Kidney tubule cell (primary cell): ENCODE data around the gene LTF.
"Not testable (repeated sequence)": the region's sequence is repeated elsewhere in the genome, so short reads cannot be mapped to it uniquely, and the experiment has no call there.

ENCODE experiments used
- DNase-seq: peaks from one replicate; pipeline ENCODE4 v3.0.0-alpha.2; 2018; ENCODE audit warnings: low spot score

The LTF gene

GRCh38 chr3:46464326-46465195 lies at the start of gene LTF:
TSS of gene LTF (minus strand) at chr3:46464905. CDS start at chr3:46464867, 38 bp downstream.
- no peak for DNase-seq

DNA sequence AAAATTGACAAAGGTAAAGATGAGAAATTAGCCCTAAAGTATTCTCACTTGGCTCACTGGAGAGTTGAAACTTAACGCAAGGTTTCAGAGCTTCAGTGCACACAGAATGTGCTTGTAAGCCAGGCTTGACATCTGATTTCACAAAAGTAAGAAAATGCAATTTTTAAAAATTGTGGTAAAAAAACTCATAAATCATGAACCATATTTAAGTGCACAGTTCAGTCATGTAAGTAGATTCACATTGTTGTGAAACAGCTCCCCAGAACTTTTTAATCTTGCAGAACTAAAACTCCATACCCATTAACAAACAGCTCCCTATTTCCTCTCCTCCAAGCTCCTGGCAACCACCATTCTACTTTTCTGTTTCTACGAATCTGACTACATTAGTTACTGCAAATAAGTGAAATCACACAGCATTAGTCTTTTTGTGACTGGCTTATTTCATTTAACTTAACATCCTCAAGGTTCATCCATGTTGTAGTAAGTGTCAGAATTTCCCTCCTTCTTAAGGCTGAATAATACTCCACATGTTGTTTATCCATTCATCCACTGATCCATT lies 47.6 kb upstream of the LTF start:
- no peak for DNase-seq

GRCh38 chr3:46509661-46510187 lies 45.0 kb upstream of the LTF start:
- no peak for DNase-seq

DNA sequence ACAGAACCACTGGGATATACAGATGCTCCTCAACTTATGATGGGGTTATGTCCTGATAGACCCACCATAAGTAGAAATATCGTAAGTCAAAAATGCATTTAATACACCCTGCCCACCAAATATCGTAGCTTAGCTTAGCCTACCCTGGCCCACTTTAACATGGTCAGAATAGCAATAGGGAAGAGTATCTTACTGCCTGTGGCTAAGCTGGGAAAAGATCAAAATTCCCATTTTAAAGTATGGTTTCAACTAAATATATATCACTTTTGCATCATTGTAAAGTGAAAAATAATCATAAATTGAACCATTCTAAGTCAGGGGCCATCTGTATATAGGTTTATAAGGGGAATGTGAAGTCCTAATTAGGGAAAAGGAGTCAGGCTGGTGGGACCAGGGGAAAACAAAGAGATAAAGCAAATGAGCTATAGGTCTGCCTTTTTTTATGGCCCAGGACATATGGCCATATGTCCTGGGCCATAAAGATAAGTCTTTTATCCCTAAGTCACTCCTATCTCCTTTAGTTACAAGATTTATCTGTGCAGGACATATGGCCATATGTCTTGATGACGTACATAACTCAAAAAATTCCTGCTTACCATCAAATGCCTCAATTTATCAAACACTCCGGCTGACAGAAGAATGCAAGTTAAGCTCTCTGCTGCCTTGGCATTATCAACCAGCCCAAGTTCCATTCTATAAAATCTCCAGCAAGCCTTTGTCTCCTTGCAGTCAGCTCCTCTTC lies 44.3 kb upstream of the LTF start:
- DNase-seq = no peak

GRCh38 chr3:46506526-46506925 lies 41.8 kb upstream of the LTF start:
- DNase-seq = no peak

GRCh38 chr3:46505953-46506352 lies 41.2 kb upstream of the LTF start:
- no peak for DNase-seq

DNA sequence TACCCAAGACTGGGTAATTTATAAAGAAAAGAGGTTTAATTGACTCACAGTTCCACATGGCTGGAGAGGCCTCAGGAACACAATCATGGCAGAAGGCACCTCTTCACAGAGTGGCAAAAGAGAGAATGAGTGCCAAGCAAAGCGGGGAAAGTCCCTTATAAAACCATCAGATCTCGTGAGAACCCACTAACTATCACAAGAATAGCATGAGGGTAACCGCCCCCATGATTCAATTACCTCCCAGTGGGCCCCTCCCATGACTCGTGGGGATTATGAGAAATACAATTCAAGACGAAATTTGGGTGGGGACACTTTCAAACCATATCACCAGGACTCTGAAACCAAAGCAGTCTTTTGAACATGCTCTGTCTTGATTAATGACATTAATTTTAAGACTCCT lies 40.1 kb upstream of the LTF start:
- DNase-seq = peak; percentile 27

- no peak for DNase-seq
Observed at GRCh38 chr3:46503200-46503874, 38.6 kb upstream of the LTF start.

- DNase-seq = no peak
Observed at GRCh38 chr3:46501702-46502101, 37.0 kb upstream of the LTF start.

- DNase-seq = no peak
Observed at GRCh38 chr3:46500656-46501635, 36.2 kb upstream of the LTF start.

DNA sequence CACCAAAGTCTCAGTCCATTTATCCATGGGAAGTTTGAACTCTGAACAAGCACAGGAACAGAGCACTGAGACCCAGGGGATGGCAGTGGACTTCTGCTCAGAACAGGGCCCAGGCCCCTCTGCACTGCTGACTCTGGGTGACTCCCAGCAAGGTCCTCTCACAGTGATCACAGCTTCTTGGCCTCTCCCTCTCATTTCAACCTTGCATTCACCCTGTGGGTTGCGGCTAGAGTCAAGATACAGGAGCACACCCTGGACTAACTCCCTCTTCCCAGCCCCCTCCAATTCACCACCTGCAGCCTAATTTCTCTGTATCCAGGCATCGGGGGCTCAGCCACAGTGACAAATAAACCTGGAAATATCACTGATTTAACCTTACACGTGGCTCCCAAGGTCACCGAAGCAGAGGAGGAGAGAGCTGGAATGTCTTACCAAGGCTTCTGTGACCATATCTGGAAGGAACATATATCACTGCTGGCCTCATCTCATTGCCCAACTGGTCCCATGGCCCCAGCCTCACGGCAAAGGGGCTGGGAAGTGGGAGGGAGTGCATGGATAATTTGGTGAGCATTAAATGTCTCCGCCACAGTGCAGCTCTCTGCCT lies 34.3 kb upstream of the LTF start:
- DNase-seq = no peak

DNA sequence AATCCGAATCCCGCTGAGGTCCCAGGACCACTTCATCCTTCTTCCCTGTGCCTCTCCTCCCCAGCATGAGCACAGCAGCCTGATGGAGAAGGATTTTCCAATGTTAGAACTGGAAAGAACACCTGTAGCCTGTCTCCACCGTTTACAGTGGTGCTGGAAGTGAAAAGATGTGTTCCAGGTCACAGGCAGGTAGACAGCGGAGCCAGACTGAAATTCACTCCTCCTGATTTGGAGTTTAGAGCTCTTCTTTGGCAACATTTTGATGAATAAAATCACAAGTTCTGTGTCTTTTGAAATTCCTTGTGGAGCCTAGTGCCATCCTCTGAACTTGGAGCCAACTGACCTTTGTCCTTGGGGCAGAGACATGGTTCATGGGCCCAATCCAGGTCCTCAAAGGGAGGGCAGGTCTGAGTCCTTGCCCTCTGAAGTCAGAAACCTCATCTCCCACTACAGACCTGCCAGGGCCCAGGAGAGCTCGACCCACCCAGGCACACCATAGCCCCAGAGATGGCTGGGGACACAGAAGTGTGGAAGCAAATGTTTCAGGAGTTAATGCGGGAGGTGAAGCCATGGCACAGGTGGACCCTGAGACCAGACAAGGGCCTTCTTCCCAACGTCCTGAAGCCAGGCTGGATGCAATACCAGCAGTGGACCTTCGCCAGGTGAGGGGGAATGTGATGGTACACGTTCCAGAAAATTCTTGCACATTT lies 33.0 kb upstream of the LTF start, which contains the start of gene RTP3:
RTP3 (plus strand) TSS at position 421 of the 710 bp plus-strand sequence; CDS start at position 508, 87 bp downstream.
- no peak for DNase-seq

DNA sequence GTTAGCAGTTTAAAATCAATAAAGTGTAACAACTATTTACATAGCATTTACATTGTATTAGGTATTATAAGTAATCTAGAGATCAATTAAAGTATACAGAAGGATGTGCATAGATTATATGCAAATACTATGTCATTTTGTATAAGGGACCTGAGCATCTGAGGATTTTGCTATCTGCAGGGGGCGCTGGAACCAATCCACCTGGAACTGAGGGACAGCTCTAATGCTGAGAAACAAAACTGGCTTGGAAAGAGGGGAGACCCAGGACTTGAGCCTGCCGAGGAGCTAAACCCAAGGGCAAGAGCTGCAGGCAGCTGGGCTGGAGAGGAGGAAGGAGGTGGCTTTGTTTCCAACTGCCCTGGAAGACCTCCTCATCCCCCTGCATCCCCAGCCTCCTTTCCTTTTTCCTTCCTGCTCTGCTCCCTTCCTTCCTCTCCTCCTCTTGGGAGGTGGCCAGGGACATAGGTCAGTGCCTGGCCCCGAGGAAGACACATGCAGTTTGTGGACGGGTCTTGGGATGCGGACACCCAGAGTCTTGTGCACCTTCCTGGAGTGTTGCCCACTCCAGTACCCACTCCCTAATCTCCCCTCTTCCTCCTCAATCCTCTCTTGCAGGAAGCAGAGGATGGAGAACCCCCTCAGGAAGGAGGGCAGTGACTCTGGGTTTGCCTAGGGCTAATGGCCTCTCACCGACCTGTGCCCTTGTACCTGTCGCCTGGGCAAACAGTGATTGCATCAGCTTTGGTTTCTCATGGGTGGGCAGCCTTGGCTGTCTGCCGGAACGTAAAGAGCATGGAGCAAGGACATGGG lies 32.2 kb upstream of the LTF start:
- DNase-seq = no peak

DNA sequence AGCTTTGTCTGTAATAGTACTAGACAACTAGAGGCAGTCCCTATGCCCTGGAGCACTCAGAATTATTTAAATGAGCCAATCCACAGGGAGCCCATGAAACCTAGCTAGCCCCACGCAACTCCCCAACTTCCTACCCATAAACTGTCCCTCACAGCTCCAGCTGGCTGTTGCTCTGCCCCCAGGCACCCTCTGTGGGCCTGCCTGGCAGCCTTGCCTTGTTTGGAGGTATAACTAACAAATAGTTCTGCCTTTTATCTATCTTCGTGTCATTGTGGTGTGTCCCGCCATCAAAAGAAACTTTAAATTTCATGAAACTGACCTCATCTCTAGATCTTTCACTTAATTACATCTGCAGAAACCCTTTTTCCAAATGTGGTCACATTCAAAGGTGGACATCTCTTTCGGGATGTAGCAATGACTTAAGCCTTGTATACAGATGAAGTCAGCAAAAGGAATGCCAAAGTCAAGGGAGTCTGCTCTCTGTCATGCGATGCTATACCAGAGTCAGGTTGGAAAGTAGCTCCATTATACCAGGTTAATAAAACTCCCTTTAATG lies 31.3 kb upstream of the LTF start:
- peak; percentile 46 for DNase-seq

DNA sequence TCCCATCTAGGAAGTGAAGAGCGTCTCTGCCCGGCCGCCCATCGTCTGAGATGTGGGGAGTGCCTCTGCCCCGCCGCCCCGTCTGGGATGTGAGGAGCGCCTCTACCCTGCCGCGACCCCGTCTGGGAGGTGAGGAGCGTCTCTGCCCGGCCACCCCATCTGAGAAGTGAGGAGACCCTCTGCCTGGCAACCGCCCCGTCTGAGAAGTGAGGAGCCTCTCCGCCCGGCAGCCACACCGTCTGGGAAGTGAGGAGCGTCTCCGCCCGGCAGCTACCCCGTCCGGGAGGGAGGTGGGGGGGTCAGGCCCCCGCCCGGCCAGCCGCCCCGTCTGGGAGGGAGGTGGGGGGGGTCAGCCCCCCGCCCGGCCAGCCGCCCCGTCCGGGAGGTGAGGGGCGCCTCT lies 29.8 kb upstream of the LTF start:
- DNase-seq = not testable (repeated sequence)

- no peak for DNase-seq
Observed at GRCh38 chr3:46492890-46493547, 28.3 kb upstream of the LTF start.

DNA sequence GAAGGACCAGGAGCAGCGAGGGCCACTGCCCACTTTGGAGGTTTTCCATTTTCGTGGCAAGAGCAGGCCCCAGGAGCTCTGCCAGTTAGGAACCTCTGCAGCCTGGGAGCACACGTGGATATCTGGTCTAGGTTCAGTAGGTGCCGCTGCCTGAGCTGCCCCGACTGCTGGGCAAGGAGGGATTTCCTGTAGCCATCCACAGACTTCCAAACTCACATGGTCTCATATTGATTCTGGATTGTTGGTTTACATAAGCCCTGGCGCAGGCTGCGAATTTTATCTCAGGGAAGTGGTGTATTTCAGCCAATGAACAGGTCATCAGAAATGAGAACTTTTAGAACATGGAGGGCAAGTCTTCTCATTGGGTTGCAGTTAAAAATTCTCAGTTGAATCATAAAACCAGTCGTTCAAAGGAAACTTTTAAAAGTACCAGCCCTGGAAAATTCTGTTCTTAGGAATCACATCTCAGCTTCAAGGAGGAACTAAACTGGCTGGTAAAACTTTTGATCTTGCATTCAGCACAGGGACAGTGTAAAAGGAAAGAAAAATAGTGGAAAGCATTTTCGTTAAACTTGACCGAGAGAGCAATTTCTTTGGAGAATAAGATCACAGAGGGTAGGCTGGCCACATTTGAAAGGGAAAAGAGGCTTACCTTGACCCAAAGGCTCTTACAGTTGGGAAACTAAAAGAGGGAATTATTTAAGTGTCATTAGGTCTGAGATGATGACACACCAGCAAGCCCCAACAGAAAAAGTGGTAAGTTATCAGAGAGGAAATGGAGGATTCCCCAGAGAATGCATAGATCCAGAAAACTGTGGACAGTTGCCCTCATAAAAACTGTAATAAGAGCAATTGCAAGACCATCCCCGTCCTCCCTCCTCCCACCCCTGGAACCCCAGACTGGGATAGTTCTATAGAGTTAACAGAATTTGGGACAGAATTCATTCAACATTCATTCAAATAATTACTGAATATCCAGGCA lies 26.7 kb upstream of the LTF start:
- DNase-seq = no peak
